Measurements from ENCODE around the gene JAGN1. TPM values are rescaled to one million over a fixed set of nuclear protein-coding genes. Genes with fewer than 3 reads are reported as not detected.

The JAGN1 gene
- total and polyA plus RNA-seq, 9 of the 15 experiments (the other 6 are each of a cell fraction or from before 2014, with no cell fraction given) = 31.6 to 77.8 (median 40.3) TPM

- TF ChIP-seq CREB3L1 (IDR thresholded peaks at IDR 0.05; ENCODE audit: borderline replicate concordance, low read depth) (0 out of 2 replicates have a peak, but pooled peaks have one; percentile 3), CREBBP (IDR thresholded peaks at IDR 0.05; ENCODE audit: low read depth, low read length) (no peak), MAX (CRISPR knock-in tag; IDR thresholded peaks at IDR 0.05) (peak; percentile 9; the same call in 1 of the 2 replicates)
These were observed 25.9 kb downstream of the JAGN1 start (continued) for GRCh38 chr3:9916346-9916733.

- 20% methylated on average over 19 of the region's 19 CpGs for WGBS (ENCODE audit: insufficient coverage, low coverage, missing lambda C conversion rate)
- no peaks in the 10 kb centered on the region for H3K27me3 ChIP-seq (ENCODE audit: control insufficient read depth in 2 of 2, insufficient read depth in 2 of 2, low read length in 2 of 2)
- ATAC-seq (peak; percentile 95), DNase-seq (ENCODE audit: extremely low read depth in 1 of 4, low spot score in 3 of 4) (peak; percentile 87 to 94 (median 92)), FAIRE-seq (peak; percentile 98)
- H2AFZ ChIP-seq (ENCODE audit: low read depth, low read length) = peak within 1 kb of the TSS; percentile 94
- in situ Hi-C loops (cut with MboI) = no loop called here
- peak within 1 kb of the TSS; percentile 73 to 91 for H3K9ac ChIP-seq (ENCODE audit: insufficient read depth in 1 of 2, low read depth in 2 of 2, low read length in 2 of 2)
- H3K36me3 ChIP-seq (ENCODE audit: control insufficient read depth, insufficient read depth, low read length) = no peaks in the 10 kb centered on the region
- peaks cover 22 to 41% of the 10 kb centered on the region in 2 experiments for H3K4me1 ChIP-seq (replicated peaks in 1 of 2; ENCODE audit: control insufficient read depth in 2 of 2, insufficient read depth in 2 of 2, low read length in 2 of 2)
- ChIA-PET CTCF (ENCODE audit: low intra/inter-chr PET ratio) (no interaction called here), POLR2A (interaction anchor here (0.7 to 1.9 kb wide), 12 partner anchors 8 to 140 kb away, joined by 3 to 8 read pairs (median 3); partner anchors contain the start of gene CRELD1)
- BruUV-seq (replicated peaks) = TSS peak; percentile 74
- intact Hi-C loops (cut with micrococcal nuclease) = loop anchor here (5.0 kb wide), 1 partner anchor 55 kb away; no protein-coding TSS in a partner anchor
- H3K27ac ChIP-seq (ENCODE audit: extremely low read depth, low read depth, low read length) = peak within 1 kb of the TSS; percentile 62; the same call in 2 of the 3 replicates
- H3K4me3 ChIP-seq = peak within 1 kb of the TSS; percentile 39
- no peaks in the 10 kb centered on the region for H3K79me2 ChIP-seq (ENCODE audit: control insufficient read depth, insufficient read depth, low read length)
- peaks cover 3% of the 10 kb centered on the region for H3K9me1 ChIP-seq (ENCODE audit: control insufficient read depth, insufficient read depth, low read length)
- H4K20me1 ChIP-seq (replicated peaks; ENCODE audit: control insufficient read depth, insufficient read depth, low read length) = no peaks in the 10 kb centered on the region
- no peaks in the 10 kb centered on the region for H3K9me3 ChIP-seq (replicated peaks; ENCODE audit: control insufficient read depth, insufficient read depth, low read depth, low read length)
- H3K4me2 ChIP-seq (ENCODE audit: insufficient read depth, low read length) = peak within 1 kb of the TSS; percentile 87
- TF ChIP-seq SMAD3 (CRISPR knock-in tag; conservative IDR thresholded peaks at IDR 0.05) (no peak), IRF9 (tag; IDR thresholded peaks at IDR 0.05) (no peak), HDGF (IDR thresholded peaks at IDR 0.05) (no peak), MTF1 (CRISPR knock-in tag; IDR thresholded peaks at IDR 0.05; ENCODE audit: borderline replicate concordance) (no peak), RHOXF2B (CRISPR knock-in tag; conservative IDR thresholded peaks at IDR 0.05) (no peak), HIVEP1 (CRISPR knock-in tag; IDR thresholded peaks at IDR 0.05) (no peak), MYBL2 (IDR thresholded peaks at IDR 0.05; ENCODE audit: low read depth) (no peak), MYBL2 (CRISPR knock-in tag; IDR thresholded peaks at IDR 0.05; ENCODE audit: borderline replicate concordance) (no peak), PHF20 (IDR thresholded peaks at IDR 0.05; ENCODE audit: partially characterized antibody) (peak; percentile 33), ATF1 (CRISPR knock-in tag; IDR thresholded peaks at IDR 0.05) (no peak), ATF1 (tag; IDR thresholded peaks at IDR 0.05) (peak; percentile 59; the same call in 1 of the 2 replicates), DNMT1 (IDR thresholded peaks at IDR 0.05) (no peak), ZNF324 (CRISPR knock-in tag; IDR thresholded peaks at IDR 0.05) (no peak), NR3C1 (CRISPR knock-in tag; IDR thresholded peaks at IDR 0.05) (no peak)
These were observed 26.6 kb downstream of the JAGN1 start, which contains the start of gene IL17RC for GRCh38 chr3:9916734-9917680. Gene IL17RC (plus strand): TSS chr3:9917098. CDS start chr3:9917316, 218 bp downstream.

Data from K562 (cell line).